Measurements from ENCODE around the gene PLCH1. TPM values are rescaled to one million over a fixed set of nuclear protein-coding genes. Genes with fewer than 3 reads are reported as not detected.
A peak's percentile ranks its signal among the peaks of the same experiment; 100 is the strongest.

The PLCH1 gene
- total RNA-seq, 2 experiments from 2014 or later, result 0.06 TPM; not detected in 1

- H3K9me2 ChIP-seq (ENCODE audit: insufficient read depth, low read length), result no peaks in the 10 kb centered on the region
- H3K36me3 ChIP-seq (ENCODE audit: insufficient read depth, low read length), result no peaks in the 10 kb centered on the region
- no peaks in the 10 kb centered on the region for H3K9me3 ChIP-seq (ENCODE audit: low read length)
- H3K27ac ChIP-seq (ENCODE audit: low read depth, low read length, poor library complexity, severe bottlenecking), result no peak overlapping the region
- no peak overlapping the region for H3K4me3 ChIP-seq (ENCODE audit: low read depth, low read length, poor library complexity, severe bottlenecking)
- no peaks in the 10 kb centered on the region for H3K79me2 ChIP-seq (ENCODE audit: insufficient read depth, low read depth, low read length)
- ChIA-PET POLR2A (no interaction called here), CTCF (ENCODE audit: unreplicated experiment) (no interaction called here)
- H2AFZ ChIP-seq (ENCODE audit: low read length), result no peak overlapping the region
- H4K20me1 ChIP-seq (ENCODE audit: insufficient read depth, low read length), result no peaks in the 10 kb centered on the region
- intact Hi-C loops (cut with micrococcal nuclease; ENCODE audit: unreplicated experiment), result loop anchor here (1.0 kb wide), 1 partner anchor 121 kb away; no protein-coding TSS in a partner anchor
- no TSS peak for BruUV-seq (replicated peaks)
- peak; percentile 26 for DNase-seq (ENCODE audit: low spot score)
- no peak for TF ChIP-seq EZH2phosphoT487 (IDR thresholded peaks at IDR 0.05; ENCODE audit: borderline replicate concordance, low read depth, low read length)
- TF ChIP-seq, protein P1, sequence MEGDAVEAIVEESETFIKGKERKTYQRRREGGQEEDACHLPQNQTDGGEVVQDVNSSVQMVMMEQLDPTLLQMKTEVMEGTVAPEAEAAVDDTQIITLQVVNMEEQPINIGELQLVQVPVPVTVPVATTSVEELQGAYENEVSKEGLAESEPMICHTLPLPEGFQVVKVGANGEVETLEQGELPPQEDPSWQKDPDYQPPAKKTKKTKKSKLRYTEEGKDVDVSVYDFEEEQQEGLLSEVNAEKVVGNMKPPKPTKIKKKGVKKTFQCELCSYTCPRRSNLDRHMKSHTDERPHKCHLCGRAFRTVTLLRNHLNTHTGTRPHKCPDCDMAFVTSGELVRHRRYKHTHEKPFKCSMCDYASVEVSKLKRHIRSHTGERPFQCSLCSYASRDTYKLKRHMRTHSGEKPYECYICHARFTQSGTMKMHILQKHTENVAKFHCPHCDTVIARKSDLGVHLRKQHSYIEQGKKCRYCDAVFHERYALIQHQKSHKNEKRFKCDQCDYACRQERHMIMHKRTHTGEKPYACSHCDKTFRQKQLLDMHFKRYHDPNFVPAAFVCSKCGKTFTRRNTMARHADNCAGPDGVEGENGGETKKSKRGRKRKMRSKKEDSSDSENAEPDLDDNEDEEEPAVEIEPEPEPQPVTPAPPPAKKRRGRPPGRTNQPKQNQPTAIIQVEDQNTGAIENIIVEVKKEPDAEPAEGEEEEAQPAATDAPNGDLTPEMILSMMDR (conservative IDR thresholded peaks at IDR 0.05; ENCODE audit: low read length), result peak; percentile 57
- no peak overlapping the region for H3K4me2 ChIP-seq (ENCODE audit: low read length)
- H3K4me1 ChIP-seq (ENCODE audit: insufficient read depth, low read length, poor library complexity, severe bottlenecking), result no peaks in the 10 kb centered on the region
Measured at GRCh38 chr3:155739154-155739553, 5.7 kb downstream of the PLCH1 start.

- Histone ChIP-seq H2AFZ (ENCODE audit: low read length) (no peak overlapping the region), H3K36me3 (ENCODE audit: insufficient read depth, low read length) (no peaks in the 10 kb centered on the region), H3K9me2 (ENCODE audit: insufficient read depth, low read length) (no peaks in the 10 kb centered on the region), H3K4me2 (ENCODE audit: low read length) (no peak overlapping the region), H3K9me3 (ENCODE audit: low read length) (no peaks in the 10 kb centered on the region), H4K20me1 (ENCODE audit: insufficient read depth, low read length) (no peaks in the 10 kb centered on the region), H3K4me1 (ENCODE audit: insufficient read depth, low read length, poor library complexity, severe bottlenecking) (no peaks in the 10 kb centered on the region), H3K27ac (ENCODE audit: low read depth, low read length, poor library complexity, severe bottlenecking) (no peak overlapping the region), H3K4me3 (ENCODE audit: low read depth, low read length, poor library complexity, severe bottlenecking) (no peak overlapping the region), H3K79me2 (ENCODE audit: insufficient read depth, low read depth, low read length) (no peaks in the 10 kb centered on the region)
- ChIA-PET POLR2A (interaction anchor here (0.5 kb wide), 1 partner anchor 77 kb away, joined by 4 read pairs; no protein-coding TSS in a partner anchor), CTCF (ENCODE audit: unreplicated experiment) (no interaction called here)
- no TSS peak for BruUV-seq (replicated peaks)
- no peak for TF ChIP-seq EZH2phosphoT487 (IDR thresholded peaks at IDR 0.05; ENCODE audit: borderline replicate concordance, low read depth, low read length)
- TF ChIP-seq, protein P1 (conservative IDR thresholded peaks at IDR 0.05; ENCODE audit: low read length), result no peak
- intact Hi-C loops (cut with micrococcal nuclease; ENCODE audit: unreplicated experiment), result loop anchor here (1.0 kb wide), 1 partner anchor 122 kb away; no protein-coding TSS in a partner anchor
- DNase-seq (ENCODE audit: low spot score), result no peak
Measured at GRCh38 chr3:155738580-155739076, 6.2 kb downstream of the PLCH1 start.

DNA sequence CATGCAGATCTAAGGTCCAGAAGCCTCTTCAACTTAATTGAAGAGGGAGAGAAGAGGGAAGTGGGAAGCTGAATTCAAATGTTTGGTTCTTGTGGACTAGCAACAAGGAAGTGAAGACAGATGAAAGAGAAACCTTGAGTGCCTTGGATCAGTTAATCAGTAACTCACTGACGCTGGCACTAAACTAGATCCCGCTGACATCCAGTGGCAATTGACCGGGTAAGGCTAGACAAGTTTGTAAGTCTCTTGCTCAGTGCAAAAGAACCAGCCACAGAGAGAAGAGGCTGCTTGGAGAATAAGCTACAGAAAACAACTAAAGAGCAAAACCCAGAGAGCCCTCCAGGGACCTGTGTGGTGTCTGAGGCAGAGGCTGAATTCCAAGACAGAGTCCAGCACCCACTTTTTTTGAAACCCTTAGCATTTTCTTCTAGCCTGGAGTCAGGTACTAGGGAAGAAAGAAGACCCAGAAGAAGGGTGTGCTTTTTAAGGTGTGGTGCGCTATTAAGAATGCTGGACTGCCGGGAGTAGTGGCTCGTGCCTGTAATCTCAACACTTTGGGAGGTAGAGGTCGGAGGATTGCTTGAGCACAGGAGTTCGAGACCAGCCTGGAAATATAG is 6.9 kb downstream of the PLCH1 start:
- no peak for DNase-seq (ENCODE audit: low spot score)
- Histone ChIP-seq H2AFZ (ENCODE audit: low read length) (0 out of 2 replicates have a peak overlapping the region, but pooled peaks have one; percentile 5), H3K9me2 (ENCODE audit: insufficient read depth, low read length) (no peaks in the 10 kb centered on the region), H4K20me1 (ENCODE audit: insufficient read depth, low read length) (no peaks in the 10 kb centered on the region), H3K36me3 (ENCODE audit: insufficient read depth, low read length) (no peaks in the 10 kb centered on the region), H3K9me3 (ENCODE audit: low read length) (no peaks in the 10 kb centered on the region), H3K4me2 (ENCODE audit: low read length) (no peak overlapping the region), H3K79me2 (ENCODE audit: insufficient read depth, low read depth, low read length) (no peaks in the 10 kb centered on the region), H3K27ac (ENCODE audit: low read depth, low read length, poor library complexity, severe bottlenecking) (no peak overlapping the region), H3K4me1 (ENCODE audit: insufficient read depth, low read length, poor library complexity, severe bottlenecking) (no peaks in the 10 kb centered on the region), H3K4me3 (ENCODE audit: low read depth, low read length, poor library complexity, severe bottlenecking) (no peak overlapping the region)
- ChIA-PET CTCF (ENCODE audit: unreplicated experiment) (no interaction called here), POLR2A (interaction anchor here (0.5 kb wide), 1 partner anchor 77 kb away, joined by 4 read pairs; no protein-coding TSS in a partner anchor)
- TF ChIP-seq EZH2phosphoT487 (IDR thresholded peaks at IDR 0.05; ENCODE audit: borderline replicate concordance, low read depth, low read length), result no peak
- TF ChIP-seq, protein P1 (conservative IDR thresholded peaks at IDR 0.05; ENCODE audit: low read length), result no peak
- intact Hi-C loops (cut with micrococcal nuclease; ENCODE audit: unreplicated experiment), result no loop called here
- BruUV-seq (replicated peaks), result no TSS peak

All from OCI-LY7 (cell line).